NOMO-1 treated with dmso at 0.1 percent for 144 hours (cell line): Measurements from ENCODE around the gene PROM1.
A peak's percentile ranks its signal among the peaks of the same experiment; 100 is the strongest.

Source experiments
- DNase-seq: peaks from one replicate; lab custom pipeline; 2025; ENCODE audit not compliant: unreplicated experiment; lab: John Stamatoyannopoulos, UW

Gene PROM1

DNA sequence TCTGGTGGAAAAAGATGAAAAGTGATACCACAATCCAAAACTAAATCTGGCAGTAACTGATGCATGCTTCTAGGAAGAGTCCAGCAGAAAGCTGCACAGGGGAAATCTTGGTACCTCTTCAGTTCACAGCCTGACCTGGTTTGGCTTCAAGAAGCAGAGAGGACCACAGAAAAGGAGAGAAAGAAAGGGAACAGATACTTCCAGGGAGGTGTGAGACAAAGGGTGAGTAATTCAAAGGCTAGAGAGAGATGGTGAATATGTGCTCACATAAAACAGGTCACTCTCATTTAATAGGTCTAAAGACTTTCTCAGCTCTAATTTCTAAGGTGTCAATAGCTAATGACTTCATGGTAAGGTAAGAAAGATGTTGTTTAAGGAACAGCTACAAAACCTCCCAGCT, 132.0 kb downstream of the PROM1 start:
- DNase-seq, result no peak

DNA sequence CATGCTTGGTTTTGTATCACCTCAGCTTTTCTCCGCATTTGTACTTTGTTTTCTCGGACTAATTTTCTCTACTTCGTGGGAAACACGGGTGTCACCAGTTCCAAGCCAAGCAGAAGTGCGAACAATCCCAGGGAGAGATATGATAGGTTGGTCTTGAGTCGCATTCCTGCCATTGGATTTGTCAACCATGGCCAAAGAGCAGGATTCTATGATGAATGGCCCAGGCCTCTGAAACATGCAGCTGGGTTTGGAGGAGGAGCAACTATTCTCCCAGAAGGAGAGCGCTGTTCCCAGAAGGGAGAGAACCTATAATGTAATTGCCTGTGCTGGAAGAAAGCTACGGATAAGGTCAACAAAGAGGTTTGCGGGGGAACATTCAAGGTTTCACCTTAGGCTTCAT, 135.0 kb downstream of the PROM1 start:
- no peak for DNase-seq

DNA sequence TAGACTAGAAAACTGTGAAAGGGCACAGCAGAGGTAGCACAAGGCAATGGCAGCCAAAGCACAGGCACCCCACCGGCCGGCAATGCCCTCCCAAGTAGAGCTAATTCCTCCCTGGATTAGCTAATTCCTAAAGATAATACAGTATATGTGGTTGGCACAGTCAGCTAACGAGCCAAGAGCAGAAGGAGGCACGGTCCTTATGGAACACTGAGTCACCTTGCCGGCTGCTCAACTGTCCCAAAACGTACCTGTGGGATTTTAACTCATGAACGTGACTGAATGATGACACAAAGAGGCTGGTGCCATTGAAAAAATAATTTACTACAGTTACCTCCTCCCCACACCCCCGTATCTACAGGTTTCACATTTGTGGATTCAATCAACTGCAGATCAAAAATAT, 136.1 kb downstream of the PROM1 start:
- DNase-seq, result no peak

DNA sequence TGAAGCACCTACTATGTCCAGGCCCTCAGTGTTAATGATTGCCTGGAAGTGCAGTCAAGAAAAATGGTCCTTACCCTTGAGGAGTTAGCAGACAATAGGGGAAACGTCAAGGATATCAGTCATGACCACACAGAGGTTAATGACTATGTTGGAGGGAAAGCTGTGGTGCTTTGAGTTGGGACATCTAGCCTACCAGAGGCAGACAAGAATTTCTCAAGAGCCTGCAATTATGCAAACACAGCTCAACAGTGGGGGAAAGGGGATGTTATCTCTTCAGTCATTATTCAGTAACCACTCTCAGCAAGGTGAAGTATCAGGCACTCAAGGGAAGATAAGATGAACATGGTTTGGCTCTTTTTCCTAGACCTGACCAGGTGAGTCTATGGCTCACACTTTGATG, 138.3 kb downstream of the PROM1 start:
- DNase-seq, result peak; percentile 62

DNA sequence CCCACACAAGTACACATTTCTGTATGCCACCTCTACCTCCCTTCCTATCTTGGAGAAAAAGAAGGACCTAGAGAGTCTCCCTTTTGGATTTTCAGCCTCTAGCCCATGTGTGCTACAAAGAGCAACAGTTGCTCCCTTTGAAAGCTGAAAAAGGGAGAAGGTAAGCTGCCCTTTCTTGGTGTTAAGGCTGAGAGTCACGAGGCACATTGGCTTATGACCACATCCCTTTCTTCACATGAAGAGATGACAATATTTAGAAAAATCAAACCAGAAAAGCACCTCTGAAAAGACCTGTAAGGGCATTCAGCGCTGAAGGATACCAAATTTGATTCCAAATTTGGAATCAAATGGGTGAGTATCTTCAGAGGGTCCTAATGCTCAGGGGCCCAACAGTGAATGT, 138.9 kb downstream of the PROM1 start:
- no peak for DNase-seq

DNA sequence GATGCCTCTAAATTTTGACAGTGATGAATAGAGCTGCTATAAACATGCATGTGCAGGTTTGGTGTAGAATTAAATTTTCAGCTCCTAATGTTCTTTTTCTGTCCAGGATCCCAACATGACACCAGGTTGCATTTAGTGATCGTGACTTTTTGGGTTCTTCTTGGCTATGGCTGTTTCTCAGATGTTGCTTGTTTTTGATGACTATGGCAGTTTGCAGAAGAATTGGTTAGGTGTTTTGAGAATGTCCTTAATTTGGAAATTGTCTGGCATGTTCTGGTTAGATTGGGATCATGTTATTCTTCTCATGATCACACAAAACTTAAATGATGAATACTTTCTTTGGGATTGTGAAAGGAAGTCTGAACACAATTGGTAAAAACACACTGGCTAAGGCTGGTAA, 141.5 kb downstream of the PROM1 start:
- DNase-seq, result no peak

DNA sequence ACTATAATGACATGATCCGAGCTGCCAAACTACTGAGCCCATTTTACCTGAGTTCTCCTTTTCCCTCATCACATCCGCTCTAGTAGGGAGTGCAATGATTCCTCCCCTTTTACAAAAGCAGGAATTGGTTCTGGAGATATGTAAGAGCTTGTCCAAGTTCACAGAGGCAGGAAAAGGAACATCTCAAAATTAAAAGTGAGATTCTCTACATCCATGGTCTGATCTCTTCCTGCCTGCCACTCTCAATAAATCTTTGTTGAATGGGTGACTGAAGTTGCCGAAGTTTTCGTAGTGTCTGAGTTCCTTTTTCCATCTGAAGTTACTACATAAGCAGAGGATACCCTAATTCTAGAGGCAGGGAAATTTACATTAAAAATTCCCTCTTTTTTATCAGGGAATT, 145.2 kb downstream of the PROM1 start, which contains the start of gene FGFBP1:
Gene FGFBP1 (minus strand): TSS at position 101 of the 400 bp plus-strand sequence. CDS start 2,108 bp downstream, outside the sequence.
- DNase-seq, result no peak

DNA sequence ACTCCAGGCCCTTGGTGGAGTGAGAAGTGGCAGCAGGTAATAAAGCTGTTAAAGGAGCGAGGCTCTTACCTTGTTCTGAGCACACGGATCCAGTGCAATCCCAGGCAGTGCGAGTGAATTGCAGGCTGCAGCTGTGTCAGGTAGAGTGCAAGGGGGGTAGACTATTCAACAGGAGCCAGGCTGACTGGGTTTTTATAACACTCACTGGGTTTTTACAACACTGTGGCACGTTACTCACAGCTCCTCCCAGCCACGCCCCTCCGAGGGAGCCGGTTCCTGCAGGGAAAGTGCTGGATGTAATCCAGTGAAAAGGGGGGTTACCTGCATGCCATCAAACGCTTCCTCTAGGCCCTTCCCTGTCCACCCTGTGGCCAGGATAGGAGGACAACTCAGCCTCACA, 145.6 kb downstream of the PROM1 start:
- DNase-seq, result no peak

DNA sequence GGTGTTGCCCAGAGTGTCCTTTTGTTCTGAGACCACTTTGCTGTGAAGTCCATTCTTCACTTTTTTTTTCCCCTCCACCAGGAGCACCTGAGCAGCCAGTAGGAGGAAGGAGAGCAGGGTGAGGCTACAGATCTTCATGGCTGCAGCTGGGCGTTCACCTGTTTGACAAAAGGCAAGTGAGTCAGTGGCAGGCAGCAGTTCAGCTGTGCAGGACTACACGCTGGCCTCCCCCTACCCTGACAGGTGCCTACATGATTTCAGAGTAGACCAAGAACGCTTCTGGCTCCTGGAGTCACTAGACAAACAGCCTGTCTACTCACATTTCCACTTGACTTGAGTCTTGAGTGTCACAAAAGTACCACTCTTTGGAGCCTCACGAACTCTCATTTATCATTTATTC, 147.3 kb downstream of the PROM1 start:
- DNase-seq, result no peak

DNA sequence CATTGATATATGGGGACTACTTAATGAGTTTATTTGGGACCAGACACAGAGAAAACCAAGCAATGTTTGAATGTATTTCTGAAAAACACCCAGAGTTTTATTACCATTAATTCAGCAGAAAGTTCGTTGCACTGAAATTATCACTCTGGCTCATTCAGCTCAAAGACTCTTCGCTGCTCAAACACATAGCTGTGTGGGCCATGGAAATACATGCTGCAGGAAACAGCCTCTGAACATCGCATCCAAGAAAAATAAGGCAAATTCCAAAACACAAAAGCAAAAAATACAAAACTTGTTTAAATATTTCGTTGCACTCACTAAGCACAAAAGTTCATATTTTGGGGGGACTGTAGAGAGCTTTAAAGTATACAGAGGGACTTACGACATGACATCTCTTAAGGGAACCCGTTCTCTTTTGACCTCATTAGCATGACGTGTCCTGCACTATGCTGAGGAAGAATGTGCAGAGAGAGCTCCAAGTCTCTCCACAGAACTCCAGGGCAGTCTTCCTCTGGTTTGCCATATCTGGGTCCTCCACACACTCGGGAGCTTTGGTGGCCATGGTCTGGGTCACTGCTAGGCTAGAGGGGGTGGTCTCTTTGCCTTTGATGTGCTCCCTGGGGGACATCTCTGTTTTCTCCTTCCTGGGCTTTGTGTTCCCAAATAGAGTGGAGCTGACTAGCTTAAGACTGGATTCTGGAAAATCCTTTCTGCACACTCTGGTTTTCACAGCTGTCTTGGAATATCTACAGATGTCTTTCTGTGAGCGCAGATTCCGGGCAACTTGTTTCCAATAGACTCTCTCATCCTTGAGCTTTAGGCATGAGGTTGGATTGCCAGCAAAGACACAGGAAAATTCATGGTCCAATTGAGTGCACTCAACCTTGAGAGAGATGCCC, 148.1 kb downstream of the PROM1 start:
- no peak for DNase-seq

DNA sequence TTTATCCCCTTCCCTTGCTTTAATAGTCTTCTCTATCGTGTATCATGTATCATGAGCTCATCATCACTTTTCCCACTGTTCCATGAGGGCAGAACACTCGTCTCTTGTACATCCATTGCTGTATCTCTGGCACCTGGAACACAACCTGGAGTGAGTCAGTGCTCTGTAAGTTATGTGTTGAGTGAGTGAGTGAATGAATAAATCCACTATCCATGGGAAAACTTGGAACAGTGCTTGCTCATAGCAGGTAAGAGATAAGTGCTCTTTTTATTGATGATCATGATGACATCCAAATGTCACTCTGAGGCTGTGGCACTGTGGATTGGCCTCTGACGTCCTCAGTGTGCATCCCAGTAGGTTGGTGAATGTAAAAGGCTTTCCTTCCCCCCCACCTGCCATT, 149.6 kb downstream of the PROM1 start:
- DNase-seq, result no peak

DNA sequence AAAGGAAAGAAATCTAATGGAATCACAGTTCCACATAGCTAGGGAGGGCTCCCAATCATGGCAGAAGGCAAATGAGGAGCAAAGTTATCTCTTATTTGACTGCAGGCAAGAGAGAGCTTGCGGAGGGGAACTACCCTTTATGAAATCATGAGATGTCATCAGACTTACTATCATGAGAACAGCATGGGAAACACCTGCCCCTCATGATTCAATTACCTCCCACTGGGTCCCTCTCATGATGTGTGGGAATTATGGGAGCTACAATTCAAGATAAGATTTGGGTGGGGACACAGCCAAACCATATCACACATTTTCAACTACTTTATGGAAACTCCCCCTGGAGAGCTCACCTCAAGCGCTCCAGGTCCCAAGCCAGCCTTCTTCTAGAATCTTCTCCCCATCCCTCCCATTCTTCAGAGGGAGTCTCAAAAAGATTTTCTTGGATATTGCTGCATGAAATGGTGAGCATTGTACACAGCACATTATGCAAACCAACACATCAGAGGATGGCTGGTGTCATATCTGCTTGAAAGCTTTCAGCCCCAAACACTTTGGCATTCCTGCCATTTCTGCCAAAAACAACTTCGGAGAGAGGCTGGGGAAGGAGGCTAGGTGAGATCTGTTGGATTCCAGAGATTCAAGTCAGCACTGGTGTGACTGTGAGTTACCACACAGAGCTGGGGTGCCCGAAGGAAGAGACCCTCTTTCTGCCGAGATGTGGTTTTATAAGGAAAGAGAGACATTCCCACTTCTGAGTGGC, 152.2 kb downstream of the PROM1 start:
- no peak for DNase-seq

DNA sequence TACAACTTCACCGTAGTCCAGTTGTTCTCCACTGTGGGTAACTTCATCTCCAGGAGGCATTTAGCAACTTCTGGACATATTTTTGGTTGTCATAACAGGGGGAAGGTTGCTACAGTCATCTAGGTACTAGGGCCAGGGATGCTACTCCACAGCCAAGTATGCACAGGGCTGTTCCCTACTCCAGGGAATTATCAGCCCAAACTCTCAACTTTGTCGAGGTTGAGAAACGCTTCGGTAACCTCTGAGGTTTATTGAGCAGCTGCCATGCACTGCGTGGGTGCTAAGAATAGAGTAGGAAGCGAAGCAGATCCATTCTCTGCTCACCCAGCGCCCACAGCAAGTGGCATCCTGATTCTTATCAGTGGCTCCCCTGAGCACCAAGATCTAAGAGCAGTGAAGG, 153.5 kb downstream of the PROM1 start:
- DNase-seq, result no peak

DNA sequence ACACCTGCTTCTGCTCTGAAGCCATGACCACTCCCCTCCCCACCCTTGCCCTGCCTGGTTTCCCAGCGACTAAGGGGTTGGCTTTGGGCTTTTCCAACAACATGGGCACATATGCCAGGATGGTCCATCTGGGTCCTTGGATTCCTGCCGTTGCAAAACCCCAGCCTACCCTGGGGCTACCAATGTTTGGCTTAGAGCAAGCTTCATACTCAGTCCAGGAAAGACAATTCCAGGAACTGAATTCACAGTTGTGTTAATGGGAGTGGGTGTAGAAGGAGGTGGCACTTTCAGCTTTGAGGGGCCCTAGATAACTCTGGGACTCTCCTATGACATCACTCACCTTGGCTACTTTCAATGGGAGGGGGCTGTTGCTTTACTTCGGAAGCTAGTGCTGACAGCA, 154.3 kb downstream of the PROM1 start:
- DNase-seq, result no peak

DNA sequence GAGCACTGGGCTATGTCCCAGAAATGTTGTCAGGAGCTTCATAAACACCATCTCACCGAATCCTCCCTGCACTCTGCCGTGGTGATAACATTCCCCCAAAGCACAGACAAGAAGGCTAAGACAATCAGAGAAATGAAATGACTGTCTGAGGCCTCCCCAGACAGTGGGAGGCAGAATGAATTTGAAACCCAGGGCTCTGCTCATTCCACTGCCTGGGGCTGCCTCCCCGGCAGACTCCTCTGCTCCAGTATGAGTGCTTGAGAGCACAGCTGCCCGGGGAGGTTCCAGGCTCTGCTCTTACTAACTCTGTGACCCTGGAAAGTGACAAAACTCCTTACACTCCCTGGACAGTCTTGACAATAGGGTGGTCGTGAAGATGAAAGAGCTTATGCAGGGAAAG, 154.9 kb downstream of the PROM1 start:
- no peak for DNase-seq

DNA sequence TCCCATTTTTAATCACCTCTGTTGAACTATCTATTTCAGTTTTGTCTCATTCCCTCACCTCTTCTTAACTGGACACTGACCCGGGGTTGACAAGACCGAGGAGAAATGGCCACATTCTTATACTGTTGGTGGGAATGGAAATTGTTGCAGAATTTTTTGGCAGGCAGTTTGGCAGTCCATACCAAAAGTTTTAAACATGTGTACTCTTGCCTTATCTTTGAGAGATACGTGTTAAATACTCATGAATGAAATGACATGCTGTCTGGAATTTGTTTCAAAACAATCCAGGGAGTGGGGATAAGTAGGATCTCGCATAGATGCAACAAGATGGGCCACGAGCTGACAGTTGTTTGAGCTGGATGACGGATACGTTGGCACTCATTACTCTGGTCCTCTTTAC, 157.3 kb downstream of the PROM1 start:
- no peak for DNase-seq

DNA sequence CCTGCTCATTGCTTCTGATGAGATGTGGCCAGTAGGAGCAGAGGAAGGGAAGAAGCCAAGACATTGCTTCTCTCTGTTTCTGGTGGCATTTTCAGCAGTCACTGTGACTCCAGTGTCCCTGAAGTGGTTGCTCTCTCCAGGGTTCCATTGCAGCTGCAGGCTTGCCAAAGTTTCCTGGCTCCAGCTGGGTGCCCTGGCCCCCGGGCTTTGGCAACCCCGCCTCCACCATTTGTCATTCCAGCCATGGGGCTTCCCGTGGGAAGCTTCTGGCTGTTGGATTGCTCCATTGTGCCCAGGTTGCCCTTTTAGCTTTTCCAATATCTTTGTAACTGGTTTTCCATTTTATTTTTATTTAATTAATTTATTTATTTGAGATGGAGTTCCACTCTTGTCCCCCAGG, 158.0 kb downstream of the PROM1 start:
- no peak for DNase-seq

DNA sequence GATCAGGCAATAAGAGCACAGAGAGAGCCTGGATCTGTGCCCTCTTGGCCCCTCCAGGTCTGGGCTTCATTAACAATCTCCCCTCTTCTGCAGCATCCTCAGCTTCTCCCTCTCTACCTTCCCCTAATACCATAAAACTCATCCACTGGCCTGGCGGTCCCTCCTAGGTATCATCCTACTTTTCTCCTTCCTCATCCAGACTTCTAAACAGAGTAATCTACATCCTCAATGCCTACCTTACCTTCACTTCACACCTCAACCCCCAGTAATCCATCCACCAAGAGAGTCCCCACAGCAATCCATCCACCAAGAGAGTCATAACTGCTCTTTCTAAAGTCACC, 162.3 kb downstream of the PROM1 start:
- no peak for DNase-seq

DNA sequence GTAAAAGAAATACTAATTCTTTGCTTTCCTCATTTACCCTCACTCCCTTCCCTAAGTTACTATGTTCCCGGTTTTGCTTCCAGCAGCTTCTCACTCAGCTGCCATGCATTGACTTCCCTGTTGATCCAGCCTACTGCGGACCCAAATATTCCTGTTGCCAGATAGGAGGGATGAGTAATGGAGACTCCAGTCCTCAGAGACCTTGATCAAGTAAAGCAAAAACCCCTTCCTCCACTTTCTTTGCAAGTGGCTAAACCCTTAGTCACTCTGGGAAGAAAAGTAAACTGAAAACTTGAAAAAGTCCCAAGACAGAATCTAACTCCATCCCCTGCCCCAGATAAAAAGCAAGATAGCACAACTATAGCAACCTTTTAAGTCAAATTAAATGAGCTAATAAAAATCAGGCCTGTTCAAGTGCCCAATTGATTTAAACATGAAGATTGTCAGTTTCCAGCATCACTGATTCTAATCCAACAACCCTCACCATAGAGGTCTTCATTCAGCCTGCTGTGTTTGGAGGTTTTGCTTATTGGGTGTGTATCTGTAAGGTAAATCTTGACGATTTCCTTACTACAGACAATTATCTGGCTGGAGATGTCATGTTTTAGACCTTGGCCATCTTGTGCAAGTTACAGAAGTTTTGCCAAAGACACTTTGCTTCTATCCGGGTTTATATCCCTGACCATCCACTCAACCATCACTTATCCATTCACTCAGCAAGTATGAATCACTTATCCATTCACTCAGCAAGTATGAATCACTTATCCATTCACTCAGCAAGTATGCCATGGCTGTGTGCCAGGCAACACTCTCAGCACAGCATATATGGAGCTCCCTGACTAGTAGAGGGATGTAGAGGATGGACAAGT, 162.9 kb downstream of the PROM1 start:
- DNase-seq, result no peak

DNA sequence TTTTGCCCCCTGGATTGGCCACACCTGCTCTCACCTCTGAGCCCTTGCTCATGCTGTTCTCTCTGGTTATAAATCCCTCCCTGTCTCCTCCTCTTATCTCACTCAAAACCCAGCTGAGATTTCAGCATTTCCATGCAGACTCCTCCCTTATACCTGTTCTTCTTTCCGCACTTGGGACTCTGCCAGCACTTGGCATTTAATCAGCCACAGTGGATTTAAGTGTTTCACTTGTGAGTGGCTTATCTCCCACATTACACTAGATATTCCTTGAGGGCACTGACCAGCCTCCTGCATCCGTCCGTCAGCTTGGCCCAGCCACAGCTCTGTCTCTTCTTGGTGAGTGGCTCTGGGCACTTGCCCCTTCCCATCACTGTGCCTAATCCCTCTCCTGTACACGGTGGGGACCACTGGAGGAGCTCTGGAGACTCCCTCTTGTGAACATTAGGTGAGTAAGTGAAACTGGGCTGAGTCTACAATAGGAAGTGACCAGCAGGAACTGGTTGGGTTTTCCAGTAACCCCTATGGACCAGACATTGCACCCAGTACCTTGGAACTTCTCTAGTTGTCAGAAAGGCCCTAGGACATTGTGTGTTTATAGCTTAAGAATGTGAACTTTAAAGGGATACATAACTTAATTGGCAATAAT, 165.2 kb downstream of the PROM1 start:
- DNase-seq, result no peak
